ENCODE measurements around the gene TMEM256.
A peak's percentile ranks its signal among the peaks of the same experiment; 100 is the strongest.

TMEM256 gene

DNA sequence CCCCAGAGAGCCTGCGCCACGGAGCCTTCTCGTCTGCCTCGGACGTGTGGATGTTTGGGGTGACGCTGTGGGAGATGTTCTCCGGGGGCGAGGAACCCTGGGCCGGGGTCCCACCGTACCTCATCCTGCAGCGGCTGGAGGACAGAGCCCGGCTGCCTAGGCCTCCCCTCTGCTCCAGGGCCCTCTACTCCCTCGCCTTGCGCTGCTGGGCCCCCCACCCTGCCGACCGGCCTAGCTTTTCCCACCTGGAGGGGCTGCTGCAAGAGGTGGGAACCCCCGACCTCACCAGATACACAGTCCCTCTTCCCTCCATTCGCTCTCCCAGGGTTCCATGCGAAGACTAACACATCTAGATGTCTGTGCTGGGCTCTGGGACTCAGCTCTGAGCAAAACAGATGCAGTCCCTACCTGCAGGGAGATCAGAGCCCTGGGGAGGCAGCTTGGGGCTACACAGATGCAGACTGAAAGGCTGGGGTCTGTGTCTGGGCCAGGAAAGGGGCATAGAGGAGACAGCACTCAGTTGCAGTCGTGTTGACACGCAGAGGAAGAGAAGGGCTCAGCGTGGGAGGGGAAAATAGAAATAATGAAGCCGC lies 19.3 kb downstream of the TMEM256 start:
- Histone ChIP-seq H4K20me1 (peaks cover 0 to 74% (median 14%) of the 10 kb centered on the region in 11 experiments; a peak in 13 of 22 replicates), H3K36me3 (peaks cover 8 to 37% (median 24%) of the 10 kb centered on the region in 11 experiments), H3K9ac (peak overlapping the region in 10 of 11 experiments; percentile 9 to 65 (median 52); a peak in 15 of 22 replicates), H3K4me1 (peaks cover 13 to 27% (median 15%) of the 10 kb centered on the region in 10 experiments), H3K27me3 (peaks cover 50 to 56% (median 53%) of the 10 kb centered on the region in 11 experiments), H3K4me2 (peak overlapping the region; percentile 86 to 97 (median 95)), H3K9me3 (replicated peaks in 1 of 11) (peaks cover 4 to 15% (median 10%) of the 10 kb centered on the region in 11 experiments), H3K27ac (no peak overlapping the region), H3K4me3 (peak overlapping the region; percentile 43 to 67 (median 54))
- no peak for TF ChIP-seq Cebpa-rat (IDR thresholded peaks at IDR 0.05)

DNA sequence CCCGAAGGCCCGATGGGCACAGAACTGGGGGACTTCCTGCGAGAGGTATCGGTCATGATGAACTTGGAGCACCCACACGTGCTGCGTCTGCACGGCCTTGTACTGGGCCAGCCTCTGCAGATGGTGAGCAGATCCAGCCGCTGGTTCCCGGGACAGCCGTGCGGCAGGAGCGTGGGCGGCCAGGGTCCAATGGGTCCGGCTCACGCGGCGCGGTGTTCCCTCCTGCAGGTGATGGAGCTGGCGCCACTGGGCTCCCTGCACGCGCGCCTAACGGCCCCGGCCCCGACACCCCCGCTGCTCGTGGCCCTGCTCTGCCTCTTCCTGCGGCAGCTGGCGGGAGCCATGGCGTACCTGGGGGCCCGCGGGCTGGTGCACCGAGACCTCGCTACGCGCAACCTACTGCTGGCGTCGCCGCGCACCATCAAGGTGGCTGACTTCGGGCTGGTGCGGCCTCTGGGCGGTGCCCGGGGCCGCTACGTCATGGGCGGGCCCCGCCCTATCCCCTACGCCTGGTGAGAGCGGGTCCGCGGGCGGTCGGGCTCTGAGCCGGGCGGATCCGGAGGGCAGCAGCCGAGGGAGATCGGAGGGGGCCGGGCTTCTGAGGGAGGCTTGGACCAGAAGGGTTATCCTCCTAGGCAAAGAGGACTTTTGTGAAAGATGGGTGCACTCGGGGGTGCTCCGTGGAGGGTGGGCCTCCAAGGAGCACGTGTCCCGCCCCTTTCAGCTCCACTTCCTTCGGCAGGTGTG lies 20.0 kb downstream of the TMEM256 start:
- Histone ChIP-seq H3K27ac (no peak overlapping the region), H3K4me2 (peak overlapping the region; percentile 86 to 97 (median 95)), H3K4me1 (peaks cover 13 to 21% (median 14%) of the 10 kb centered on the region in 10 experiments), H3K36me3 (peaks cover 2 to 30% (median 17%) of the 10 kb centered on the region in 11 experiments; a peak in 20 of 22 replicates), H3K4me3 (peak overlapping the region; percentile 43 to 67 (median 54)), H3K9me3 (replicated peaks in 1 of 11) (peaks cover 11 to 21% (median 16%) of the 10 kb centered on the region in 11 experiments), H3K9ac (peak overlapping the region; percentile 9 to 65 (median 56); a peak in 16 of 22 replicates), H4K20me1 (peaks cover 0 to 67% (median 14%) of the 10 kb centered on the region in 11 experiments; a peak in 11 of 22 replicates), H3K27me3 (peaks cover 57 to 63% (median 59%) of the 10 kb centered on the region in 11 experiments)
- TF ChIP-seq Cebpa-rat (IDR thresholded peaks at IDR 0.05) = no peak

DNA sequence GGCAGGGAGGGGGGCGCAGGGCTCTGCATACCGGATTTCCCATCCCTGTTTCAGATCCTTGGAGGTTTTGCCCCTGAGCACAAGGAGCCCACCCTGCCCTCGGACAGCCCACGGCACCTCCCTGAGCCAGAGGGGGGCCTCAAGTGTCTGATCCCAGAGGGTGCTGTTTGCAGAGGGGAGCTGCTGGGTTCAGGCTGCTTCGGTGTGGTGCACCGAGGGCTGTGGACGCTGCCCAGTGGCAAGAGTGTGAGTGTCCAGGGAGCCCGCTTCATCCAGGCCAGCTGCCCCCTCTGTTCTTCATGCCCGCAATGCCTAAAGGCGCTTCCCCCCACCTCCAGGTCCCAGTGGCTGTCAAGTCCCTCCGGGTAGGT lies 20.5 kb downstream of the TMEM256 start:
- peaks cover 12 to 23% (median 18%) of the 10 kb centered on the region in 11 experiments for H3K9me3 ChIP-seq (replicated peaks in 1 of 11)
- H3K4me1 ChIP-seq = peaks cover 13 to 17% (median 14%) of the 10 kb centered on the region in 10 experiments
- peak overlapping the region in 4 of 10 experiments; percentile 43 to 58 (median 50); a peak in 5 of 20 replicates for H3K4me3 ChIP-seq
- H3K9ac ChIP-seq = no peak overlapping the region; a peak in 1 of 22 replicates
- TF ChIP-seq Cebpa-rat (IDR thresholded peaks at IDR 0.05) = no peak
- H3K36me3 ChIP-seq = peaks cover 0 to 25% (median 12%) of the 10 kb centered on the region in 11 experiments; a peak in 14 of 22 replicates
- H4K20me1 ChIP-seq = peaks cover 0 to 61% (median 14%) of the 10 kb centered on the region in 11 experiments; a peak in 11 of 22 replicates
- H3K27me3 ChIP-seq = peaks cover 58 to 65% (median 61%) of the 10 kb centered on the region in 11 experiments
- no peak overlapping the region for H3K27ac ChIP-seq
- H3K4me2 ChIP-seq = peak overlapping the region; percentile 86 to 97 (median 95)

DNA sequence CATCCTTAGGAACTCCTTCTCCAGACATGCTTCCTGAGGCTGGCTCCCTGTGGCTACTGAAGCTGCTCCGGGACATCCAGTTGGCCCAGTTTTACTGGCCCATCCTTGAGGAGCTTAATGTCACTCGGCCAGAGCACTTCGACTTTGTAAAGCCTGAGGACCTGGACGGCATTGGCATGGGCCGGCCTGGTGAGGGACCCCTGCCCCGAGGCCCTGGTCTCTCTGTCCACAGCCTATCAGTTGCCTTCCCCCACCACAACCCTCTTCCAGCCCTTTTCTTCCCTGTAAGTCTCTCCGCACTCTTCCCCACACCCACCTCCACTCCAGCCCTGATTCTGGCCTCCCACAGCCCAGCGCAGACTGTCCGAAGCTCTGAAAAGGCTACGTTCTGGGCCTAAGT lies 21.0 kb downstream of the TMEM256 start:
- Histone ChIP-seq H3K9me3 (replicated peaks in 1 of 11) (peaks cover 12 to 23% (median 18%) of the 10 kb centered on the region in 11 experiments), H3K9ac (no peak overlapping the region), H3K36me3 (peaks cover 0 to 20% (median 7%) of the 10 kb centered on the region in 11 experiments; a peak in 10 of 22 replicates), H3K27me3 (peaks cover 58 to 65% (median 61%) of the 10 kb centered on the region in 11 experiments), H3K4me2 (no peak overlapping the region; a peak in 1 of 22 replicates), H3K27ac (no peak overlapping the region), H4K20me1 (peaks cover 0 to 57% (median 11%) of the 10 kb centered on the region in 11 experiments; a peak in 10 of 22 replicates), H3K4me3 (no peak overlapping the region), H3K4me1 (peaks cover 13 to 17% (median 14%) of the 10 kb centered on the region in 10 experiments)
- TF ChIP-seq Cebpa-rat (IDR thresholded peaks at IDR 0.05) = no peak

DNA sequence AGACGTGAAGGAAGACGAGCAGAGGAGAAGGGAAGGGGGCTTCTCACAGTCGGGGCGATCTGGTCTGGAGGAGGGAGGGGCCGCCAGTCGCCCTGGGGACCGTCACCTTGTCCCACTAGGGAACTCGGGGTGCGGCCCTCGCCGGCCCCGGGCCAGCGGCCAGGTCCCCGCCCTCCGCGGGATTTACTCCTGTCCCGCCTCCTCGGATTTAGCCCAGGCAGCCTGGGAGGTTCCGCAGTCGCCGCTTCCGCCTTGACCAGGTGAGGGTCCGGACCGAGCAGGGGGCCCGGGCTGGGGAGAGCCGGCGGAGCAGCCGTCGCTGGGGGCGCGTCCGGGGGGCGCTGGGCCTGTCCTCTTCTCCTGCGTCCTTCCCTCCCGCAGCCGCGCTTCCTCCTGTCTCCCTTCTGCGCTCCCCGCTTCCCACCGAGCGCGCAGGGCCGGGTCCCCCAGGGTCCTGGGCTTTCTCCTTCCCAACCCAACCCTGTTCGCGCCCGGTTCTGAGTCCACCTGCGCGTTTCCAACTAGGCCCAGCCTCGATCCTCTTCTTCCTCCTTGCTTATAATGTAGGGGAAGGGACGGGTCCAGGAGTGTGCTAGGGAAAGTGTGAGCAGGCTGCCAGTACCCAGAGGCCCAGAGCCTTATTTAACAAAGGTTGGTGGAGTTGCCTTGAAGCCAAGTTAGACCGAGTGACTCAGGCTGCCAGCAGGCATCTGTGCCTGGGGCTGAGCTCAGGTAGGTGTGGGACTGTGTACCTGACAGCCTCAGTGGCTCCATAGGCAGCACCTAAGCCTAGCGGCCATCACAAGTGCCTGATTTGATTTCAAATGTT lies 22.8 kb downstream of the TMEM256 start, which contains the start of gene TNK1:
TSS of gene TNK1 (plus strand) at position 235 of the 829 bp plus-strand sequence. CDS start 1,838 bp downstream, outside the sequence.
- H3K9ac ChIP-seq = no peak within 1 kb of the TSS

DNA sequence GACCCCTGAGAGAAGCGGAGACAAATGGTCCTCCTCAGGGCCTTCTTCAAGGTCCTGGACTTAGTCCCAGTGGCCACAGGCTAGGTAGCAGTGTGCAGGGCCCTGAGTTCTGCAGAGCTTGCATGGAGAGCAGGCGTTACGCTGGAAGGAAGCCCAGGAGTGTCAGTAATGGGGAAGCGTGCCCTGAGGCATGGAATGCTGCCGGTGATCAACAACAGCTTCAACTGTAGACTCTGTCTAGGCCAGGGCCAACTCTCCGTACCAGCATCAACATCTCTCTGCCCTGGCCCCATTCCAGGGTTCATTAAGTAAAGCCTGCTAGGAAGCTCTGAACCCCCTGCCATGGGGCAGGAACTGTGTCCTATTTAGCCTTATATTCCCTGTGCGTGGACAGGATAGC lies 23.6 kb downstream of the TMEM256 start:
- no peak overlapping the region for H3K4me3 ChIP-seq
- peaks cover 12 to 23% (median 18%) of the 10 kb centered on the region in 11 experiments for H3K9me3 ChIP-seq (replicated peaks in 1 of 11)
- no peak overlapping the region for H3K4me2 ChIP-seq
- H3K9ac ChIP-seq = no peak overlapping the region
- no peaks in the 10 kb centered on the region for H3K36me3 ChIP-seq
- no peak overlapping the region for H3K27ac ChIP-seq
- H3K27me3 ChIP-seq = peaks cover 58 to 65% (median 61%) of the 10 kb centered on the region in 11 experiments
- peaks cover 0 to 31% (median 7%) of the 10 kb centered on the region in 11 experiments; a peak in 6 of 22 replicates for H4K20me1 ChIP-seq
- peaks cover 13 to 17% (median 14%) of the 10 kb centered on the region in 10 experiments for H3K4me1 ChIP-seq
- TF ChIP-seq Cebpa-rat (IDR thresholded peaks at IDR 0.05) = no peak

More for the DNA sequence above, 22.8 kb downstream of the TMEM256 start, which contains the start of gene TNK1:
- Histone ChIP-seq H4K20me1 (peaks cover 0 to 38% (median 7%) of the 10 kb centered on the region in 11 experiments; a peak in 7 of 22 replicates), H3K4me1 (peaks cover 13 to 17% (median 14%) of the 10 kb centered on the region in 10 experiments), H3K4me3 (no peak within 1 kb of the TSS), H3K27ac (no peak within 1 kb of the TSS), H3K9me3 (replicated peaks in 1 of 11) (peaks cover 12 to 23% (median 18%) of the 10 kb centered on the region in 11 experiments), H3K4me2 (no peak within 1 kb of the TSS), H3K36me3 (peaks cover 0 to 2% (median 0%) of the 10 kb centered on the region in 11 experiments; a peak in 1 of 22 replicates), H3K27me3 (peaks cover 58 to 65% (median 61%) of the 10 kb centered on the region in 11 experiments)
- no peak for TF ChIP-seq Cebpa-rat (IDR thresholded peaks at IDR 0.05)

DNA sequence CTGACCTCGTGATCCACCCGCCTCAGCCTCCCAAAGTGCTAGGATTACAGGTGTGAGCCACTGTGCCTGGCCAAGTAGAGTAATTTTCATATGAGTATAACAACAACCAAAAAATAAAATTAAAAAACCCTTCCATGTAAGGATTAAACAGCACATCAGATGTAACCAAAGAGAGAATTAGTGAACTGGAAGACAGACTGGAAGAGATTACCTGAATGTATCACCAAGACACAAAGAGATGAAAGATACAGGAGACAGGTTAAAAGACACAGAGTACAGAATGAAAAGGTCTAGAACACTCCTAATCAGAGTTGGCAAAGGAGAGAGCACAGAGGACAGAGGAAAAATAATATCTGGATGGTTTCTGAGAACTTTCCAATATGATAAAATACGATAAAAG lies 24.8 kb downstream of the TMEM256 start:
- no peak for TF ChIP-seq Cebpa-rat (IDR thresholded peaks at IDR 0.05)
- Histone ChIP-seq H3K36me3 (no peaks in the 10 kb centered on the region), H3K9ac (no peak overlapping the region)

DNA sequence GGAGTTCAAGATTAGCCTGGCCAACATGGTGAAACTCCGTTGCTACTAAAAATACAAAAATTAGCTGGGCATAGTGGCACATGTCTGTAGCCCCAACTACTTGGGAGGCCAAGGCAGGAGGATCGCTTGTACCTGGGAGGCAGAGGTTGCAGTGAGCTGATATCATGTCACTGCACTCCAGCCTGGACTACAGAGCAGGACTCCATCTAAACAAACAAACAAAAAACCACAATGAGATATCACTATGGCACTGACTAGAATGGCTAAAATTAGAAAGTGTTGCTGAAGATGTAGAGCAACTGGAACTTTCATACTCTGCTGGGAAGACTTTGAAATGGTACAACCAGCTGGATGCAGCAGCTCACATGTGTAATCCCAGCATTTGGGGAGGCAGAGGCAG lies 29.5 kb downstream of the TMEM256 start:
- no peak overlapping the region for H3K9ac ChIP-seq
- no peak for TF ChIP-seq Cebpa-rat (IDR thresholded peaks at IDR 0.05)
- peaks cover 4 to 8% (median 5%) of the 10 kb centered on the region in 11 experiments; a peak in 20 of 22 replicates for H3K27me3 ChIP-seq
- peaks cover 5 to 7% (median 6%) of the 10 kb centered on the region in 11 experiments for H3K9me3 ChIP-seq (replicated peaks in 1 of 11)
- no peak overlapping the region for H3K4me3 ChIP-seq
- H3K4me2 ChIP-seq = no peak overlapping the region
- H3K4me1 ChIP-seq = no peaks in the 10 kb centered on the region
- no peaks in the 10 kb centered on the region for H3K36me3 ChIP-seq
- H4K20me1 ChIP-seq = no peaks in the 10 kb centered on the region
- H3K27ac ChIP-seq = no peak overlapping the region

More for the DNA sequence above, 24.8 kb downstream of the TMEM256 start:
- Histone ChIP-seq H3K9me3 (replicated peaks in 1 of 11) (peaks cover 12 to 23% (median 18%) of the 10 kb centered on the region in 11 experiments), H3K27ac (no peak overlapping the region), H3K4me3 (no peak overlapping the region), H3K4me1 (peaks cover 6 to 9% (median 8%) of the 10 kb centered on the region in 10 experiments; a peak in 19 of 20 replicates), H3K27me3 (peaks cover 51 to 56% (median 53%) of the 10 kb centered on the region in 11 experiments), H4K20me1 (peaks cover 0 to 19% (median 0%) of the 10 kb centered on the region in 11 experiments; a peak in 5 of 22 replicates), H3K4me2 (no peak overlapping the region)
